Measurements from ENCODE around the gene CBLN3.
"Not testable (repeated sequence)": the region's sequence is repeated elsewhere in the genome, so short reads cannot be mapped to it uniquely, and the experiment has no call there.

The CBLN3 gene

DNA sequence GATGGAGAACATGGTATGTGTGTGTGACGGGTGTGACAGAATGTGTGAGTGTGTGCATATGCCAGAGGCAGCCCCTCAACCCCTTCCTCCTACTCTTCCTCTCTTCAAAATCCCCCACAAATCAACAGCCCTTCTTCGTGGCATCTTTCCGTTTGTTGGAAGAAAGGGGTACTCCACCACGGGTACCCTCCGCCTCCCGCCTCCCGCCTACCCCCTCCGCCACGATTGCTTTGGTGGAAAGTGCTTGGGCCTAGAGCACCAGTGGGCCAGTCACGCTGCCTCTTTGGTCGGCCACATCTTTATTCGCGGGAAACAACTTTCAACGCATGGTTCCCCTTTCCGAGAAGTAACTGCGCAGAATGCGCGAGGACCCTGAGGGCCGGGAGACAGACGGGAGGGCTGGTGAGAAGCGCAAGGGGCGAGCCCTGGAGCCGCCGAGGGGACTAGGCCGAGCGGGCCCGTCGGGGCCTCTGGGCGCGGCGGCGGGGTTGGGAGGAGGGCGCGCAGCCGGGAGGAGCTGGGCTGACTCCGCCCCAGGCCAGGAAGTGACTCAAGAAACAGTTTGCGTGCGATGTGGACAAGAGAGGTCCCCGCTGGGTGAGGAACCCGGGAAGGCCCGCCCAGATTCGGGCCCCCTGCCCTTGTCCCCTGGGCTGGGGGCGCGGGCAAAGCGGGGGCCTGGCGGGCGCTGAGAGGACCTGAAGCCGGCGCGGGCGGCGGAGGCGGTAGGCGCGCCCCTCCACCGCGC, at the start of gene CBLN3, which contains the start of gene KHNYN:
Gene CBLN3 (minus strand): TSS at position 274 of the 748 bp plus-strand sequence. CDS start 614 bp downstream, outside the sequence.
Gene KHNYN (plus strand): TSS at position 560 of the 748 bp plus-strand sequence. CDS start 777 bp downstream, outside the sequence.
- peak; percentile 78 for DNase-seq

- DNase-seq, result no peak
These were observed 45.8 kb upstream of the CBLN3 start for GRCh38 chr14:24475261-24475660.

DNA sequence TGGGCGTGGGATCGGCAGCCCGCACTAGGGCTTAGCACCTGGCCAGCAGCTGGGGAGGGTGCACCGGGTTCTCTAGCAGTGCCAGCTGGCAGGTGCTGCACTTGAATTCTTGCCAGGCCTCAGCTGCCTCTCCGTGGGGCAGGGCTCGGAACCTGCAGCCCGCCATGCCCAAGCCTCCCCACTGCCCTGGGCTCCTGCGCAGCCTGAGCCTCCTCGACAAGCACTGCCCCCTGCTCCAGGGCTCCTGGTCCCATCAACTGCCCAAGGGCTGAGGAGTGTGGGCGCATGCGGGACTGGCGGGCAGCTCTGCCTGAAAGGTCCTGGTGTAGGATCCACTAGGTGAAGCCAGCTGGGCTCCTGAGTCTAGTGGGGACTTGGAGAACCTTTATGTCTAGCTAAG, 43.7 kb upstream of the CBLN3 start:
- DNase-seq, result no peak

DNA sequence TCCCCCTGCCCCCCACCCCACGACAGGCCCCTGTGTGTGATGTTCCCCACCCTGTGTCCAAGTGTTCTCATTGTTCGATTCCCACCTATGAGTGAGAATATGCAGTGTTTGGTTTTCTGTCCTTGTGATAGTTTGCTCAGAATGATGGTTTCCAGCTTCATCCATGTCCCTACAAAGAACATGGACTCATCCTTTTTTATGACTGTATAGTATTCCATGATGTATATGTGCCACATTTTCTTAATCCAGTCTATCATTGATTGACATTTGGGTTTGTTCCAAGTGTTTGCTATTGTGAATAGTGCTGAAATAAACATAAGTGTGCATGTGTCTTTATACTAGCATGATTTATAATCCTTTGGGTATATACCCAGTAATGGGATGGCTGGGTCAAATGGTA, 41.0 kb upstream of the CBLN3 start:
- not testable (repeated sequence) for DNase-seq

GRCh38 chr14:24465805-24466204, 36.3 kb upstream of the CBLN3 start:
- no peak for DNase-seq

DNA sequence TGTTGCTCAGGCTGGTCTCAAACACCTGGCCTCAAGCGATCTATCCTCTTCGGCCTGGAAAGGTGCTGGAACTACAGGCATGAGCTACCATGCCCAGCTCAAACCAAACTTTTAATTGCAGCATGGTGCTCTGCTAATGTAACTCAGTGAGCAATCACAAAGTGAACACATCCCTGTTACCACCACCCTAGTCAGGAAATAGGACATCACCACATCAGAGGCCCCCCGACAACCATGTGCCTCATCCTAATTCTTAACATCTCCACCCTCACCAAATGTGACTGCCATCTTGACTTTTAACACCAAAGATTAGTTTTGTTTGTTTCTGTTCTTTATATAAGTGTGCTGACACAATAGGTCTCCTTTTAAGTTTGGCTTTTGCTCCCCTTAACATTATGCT, 35.9 kb upstream of the CBLN3 start:
- DNase-seq, result no peak

GRCh38 chr14:24463884-24464785, 34.7 kb upstream of the CBLN3 start:
- DNase-seq, result no peak

DNA sequence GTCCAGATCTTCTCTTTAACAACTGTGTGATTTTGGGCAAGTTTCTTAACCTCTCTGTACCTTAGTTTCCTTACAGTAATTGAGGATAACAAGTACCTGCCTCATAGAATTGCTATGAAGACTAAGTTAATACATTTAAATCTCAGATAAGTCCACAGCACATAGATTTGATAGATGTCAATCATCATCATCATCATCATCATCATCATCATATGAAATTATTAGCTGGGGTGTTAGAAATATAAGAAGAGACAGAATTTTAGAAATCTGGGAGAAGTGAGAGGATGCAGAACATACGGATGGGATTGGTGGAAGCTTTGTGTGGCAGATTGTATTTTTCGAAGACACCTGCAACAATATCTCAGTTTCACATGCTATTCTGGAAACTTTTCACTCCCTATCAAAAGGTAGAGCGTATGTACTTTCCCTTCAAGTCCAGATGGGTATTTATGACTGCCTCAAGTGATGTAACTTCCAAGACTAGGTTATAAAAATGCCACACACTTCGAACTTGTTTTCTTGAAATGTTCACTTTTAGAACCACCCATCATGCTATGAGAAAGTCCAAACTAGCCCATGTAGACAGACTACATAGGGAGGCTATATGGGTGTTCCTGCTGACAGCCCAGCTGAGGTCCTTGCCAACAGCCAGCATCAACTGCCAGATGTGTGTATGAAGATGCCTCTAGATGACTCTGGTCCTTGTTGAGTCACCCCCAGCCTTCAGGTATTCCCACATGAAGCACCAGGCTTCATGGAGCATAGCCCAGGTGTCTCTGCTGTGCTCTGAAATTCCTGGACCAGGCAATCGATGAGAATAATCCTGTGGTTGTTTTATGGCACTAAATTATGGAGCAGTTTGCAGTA, 33.8 kb upstream of the CBLN3 start:
- no peak for DNase-seq

GRCh38 chr14:24461336-24461735, 31.9 kb upstream of the CBLN3 start:
- DNase-seq, result no peak

DNA sequence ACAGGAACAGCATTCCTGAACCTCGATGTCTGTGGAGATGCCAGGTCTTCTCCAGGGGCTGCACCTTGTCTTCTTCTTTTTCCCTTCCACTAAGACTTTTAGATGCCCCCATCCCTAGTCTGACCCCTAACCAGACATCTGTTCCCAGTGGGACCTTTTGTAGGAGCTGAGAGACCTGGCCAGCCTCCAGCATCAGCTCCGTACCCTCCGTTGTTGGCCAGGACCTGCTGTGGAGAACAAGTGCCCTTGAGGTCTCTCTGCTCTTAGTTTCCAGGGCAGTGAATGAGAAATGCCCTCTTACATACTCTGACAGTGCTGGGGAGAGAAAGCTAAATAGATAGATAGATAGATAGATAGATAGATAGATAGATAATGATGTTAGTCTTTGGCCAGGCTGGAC, 29.9 kb upstream of the CBLN3 start:
- DNase-seq, result no peak

DNA sequence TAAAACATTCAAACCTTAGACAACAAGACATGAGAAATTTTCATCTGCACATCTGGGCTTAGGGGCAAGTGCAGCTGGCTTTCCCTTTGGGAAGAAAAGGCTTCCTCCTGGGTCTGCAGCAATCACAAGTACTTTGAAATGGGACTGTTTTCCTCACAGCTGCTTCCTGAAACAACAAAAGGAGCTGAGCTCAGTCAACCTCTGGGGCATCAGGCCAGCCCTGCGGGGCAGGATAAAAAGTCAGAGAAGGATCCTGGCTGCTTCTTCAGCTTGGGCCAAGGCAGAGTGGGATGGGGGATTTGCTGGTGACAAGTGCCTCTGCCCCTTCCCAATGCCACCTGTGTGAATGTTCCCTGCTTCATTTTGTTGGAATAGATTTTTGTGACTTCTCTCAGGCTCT, 29.3 kb upstream of the CBLN3 start:
- DNase-seq, result no peak

GRCh38 chr14:24456980-24457379, 27.5 kb upstream of the CBLN3 start:
- no peak for DNase-seq

- DNase-seq, result not testable (repeated sequence)
These were observed 21.4 kb upstream of the CBLN3 start for GRCh38 chr14:24450828-24451227.

- no peak for DNase-seq
These were observed 13.7 kb upstream of the CBLN3 start for GRCh38 chr14:24443053-24443665.

- DNase-seq, result peak; percentile 98
These were observed 13.0 kb upstream of the CBLN3 start, which contains the start of gene SDR39U1 for GRCh38 chr14:24442240-24443052. SDR39U1 (minus strand) TSS chr14:24442776; CDS start chr14:24442769, 7 bp downstream.

DNA sequence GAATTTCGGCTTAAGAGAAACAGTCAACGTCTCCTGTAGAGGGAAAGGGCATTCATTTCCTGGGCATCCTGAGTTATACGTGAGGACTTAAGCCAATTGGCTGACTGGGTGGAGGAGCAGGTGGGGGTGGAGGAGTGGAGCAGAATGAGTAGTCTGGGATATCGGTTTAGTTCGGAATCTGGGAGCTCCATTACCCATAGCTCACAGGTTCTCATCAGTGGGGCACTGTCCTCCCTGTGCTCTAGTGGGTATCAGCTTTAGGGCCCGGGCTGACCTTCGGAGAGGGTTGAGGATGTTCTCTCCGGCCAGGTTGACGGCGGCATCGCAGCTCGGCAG, 12.4 kb upstream of the CBLN3 start:
- DNase-seq, result peak; percentile 49

- DNase-seq, result no peak
These were observed 12.0 kb upstream of the CBLN3 start for GRCh38 chr14:24441485-24441884.

- no peak for DNase-seq
These were observed 11.3 kb upstream of the CBLN3 start for GRCh38 chr14:24440606-24441399.

DNA sequence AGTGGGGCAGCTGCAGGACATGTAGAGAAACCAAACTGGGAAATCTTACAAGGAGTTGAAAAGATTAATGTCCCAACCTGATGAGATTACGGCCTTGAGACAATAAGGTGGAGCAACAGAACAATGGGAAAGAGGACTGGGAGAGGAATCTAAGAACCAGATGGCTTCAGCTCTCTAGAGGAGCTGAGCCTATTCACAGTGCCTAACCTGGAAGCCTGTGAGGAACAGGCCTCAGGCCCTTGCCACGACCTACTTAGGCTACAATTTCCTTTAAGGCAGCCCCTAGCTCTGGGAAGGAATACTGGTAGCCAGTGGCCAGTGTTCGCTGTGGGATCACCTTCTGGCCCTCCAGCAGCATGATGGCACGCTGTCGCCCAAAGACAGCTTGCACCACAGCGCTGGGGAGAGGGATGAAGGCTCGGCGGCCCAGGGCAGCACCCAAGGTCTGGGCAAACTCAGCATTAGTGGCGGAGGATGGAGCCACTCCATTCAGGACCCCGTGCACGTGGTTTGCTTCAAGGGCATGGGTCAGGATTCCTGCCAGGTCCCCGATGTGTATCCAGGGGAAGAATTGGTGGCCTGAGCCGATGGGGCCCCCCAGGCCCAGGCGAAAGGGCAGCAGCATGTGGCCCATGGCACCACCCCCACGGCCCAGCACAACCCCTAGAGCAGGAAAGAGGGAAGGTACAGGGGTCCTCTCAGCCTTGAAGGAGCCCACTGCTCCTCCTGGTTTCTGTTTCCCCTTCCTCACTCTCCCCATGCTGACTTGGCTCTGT, 10.6 kb upstream of the CBLN3 start:
- DNase-seq, result no peak

GRCh38 chr14:24439257-24439656, 9.8 kb upstream of the CBLN3 start:
- DNase-seq, result no peak

Measured in COR-L47 (cell line).